ENCODE measurements around the gene TAGLN3.

DNA sequence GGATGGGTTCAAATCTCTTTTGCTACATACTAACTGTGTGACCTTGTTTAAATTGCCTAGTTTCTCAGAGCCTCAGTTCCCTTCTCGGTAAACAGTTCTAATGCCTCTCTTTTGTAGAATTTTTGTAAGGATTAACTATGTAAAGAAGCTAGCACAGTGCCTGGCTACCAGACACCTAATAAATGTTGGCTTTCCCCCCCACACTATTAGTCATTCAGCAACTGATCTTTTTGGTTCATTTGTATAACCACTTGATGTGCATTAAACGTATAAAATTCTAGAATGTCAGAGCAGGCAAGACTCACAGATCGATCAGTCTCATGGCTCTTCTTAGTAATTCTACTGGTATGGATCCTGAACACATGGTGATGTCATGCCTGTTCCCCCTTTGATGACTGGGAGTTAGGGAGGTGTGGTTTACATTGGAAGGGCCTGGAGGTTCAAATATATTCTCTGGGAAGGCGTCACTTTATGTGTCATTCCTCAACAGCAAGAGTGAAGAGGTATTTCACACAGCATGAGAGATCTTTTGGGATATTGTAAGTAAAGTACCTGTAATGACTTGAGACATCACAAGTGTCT lies 6.5 kb downstream of the TAGLN3 start:
- TF ChIP-seq, protein P1, sequence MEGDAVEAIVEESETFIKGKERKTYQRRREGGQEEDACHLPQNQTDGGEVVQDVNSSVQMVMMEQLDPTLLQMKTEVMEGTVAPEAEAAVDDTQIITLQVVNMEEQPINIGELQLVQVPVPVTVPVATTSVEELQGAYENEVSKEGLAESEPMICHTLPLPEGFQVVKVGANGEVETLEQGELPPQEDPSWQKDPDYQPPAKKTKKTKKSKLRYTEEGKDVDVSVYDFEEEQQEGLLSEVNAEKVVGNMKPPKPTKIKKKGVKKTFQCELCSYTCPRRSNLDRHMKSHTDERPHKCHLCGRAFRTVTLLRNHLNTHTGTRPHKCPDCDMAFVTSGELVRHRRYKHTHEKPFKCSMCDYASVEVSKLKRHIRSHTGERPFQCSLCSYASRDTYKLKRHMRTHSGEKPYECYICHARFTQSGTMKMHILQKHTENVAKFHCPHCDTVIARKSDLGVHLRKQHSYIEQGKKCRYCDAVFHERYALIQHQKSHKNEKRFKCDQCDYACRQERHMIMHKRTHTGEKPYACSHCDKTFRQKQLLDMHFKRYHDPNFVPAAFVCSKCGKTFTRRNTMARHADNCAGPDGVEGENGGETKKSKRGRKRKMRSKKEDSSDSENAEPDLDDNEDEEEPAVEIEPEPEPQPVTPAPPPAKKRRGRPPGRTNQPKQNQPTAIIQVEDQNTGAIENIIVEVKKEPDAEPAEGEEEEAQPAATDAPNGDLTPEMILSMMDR (IDR thresholded peaks at IDR 0.05; ENCODE audit: insufficient read depth, low read length, poor library complexity, severe bottlenecking), result no peak
- no peak for TF ChIP-seq EZH2phosphoT487 (conservative IDR thresholded peaks at IDR 0.05; ENCODE audit: low read length)

Measured in SU-DHL-6 (cell line).